Measurements from ENCODE around the gene DNAL1. TPM values are rescaled to one million over a fixed set of nuclear protein-coding genes. Genes with fewer than 3 reads are reported as not detected.

The DNAL1 gene
- total RNA-seq, 1 donor: 9.9 TPM

GRCh38 chr14:73742520-73743238, 97.9 kb downstream of the DNAL1 start:
- DNase-seq (ENCODE audit: low read depth): no peak
- no peak for TF ChIP-seq CTCF (IDR thresholded peaks at IDR 0.05; ENCODE audit: insufficient read depth, low read depth, low read length)
- no peak overlapping the region for H3K4me3 ChIP-seq (ENCODE audit: low read depth, low read length)

GRCh38 chr14:73743431-73743931, 98.7 kb downstream of the DNAL1 start:
- TF ChIP-seq CTCF (IDR thresholded peaks at IDR 0.05; ENCODE audit: insufficient read depth, low read depth, low read length): no peak
- H3K4me3 ChIP-seq (ENCODE audit: low read depth, low read length): no peak overlapping the region
- DNase-seq (ENCODE audit: low read depth): peak; percentile 40

- DNase-seq (ENCODE audit: low read depth): no peak
- no peak for TF ChIP-seq CTCF (IDR thresholded peaks at IDR 0.05; ENCODE audit: insufficient read depth, low read depth, low read length)
- H3K4me3 ChIP-seq (ENCODE audit: low read depth, low read length): no peak overlapping the region
Observed at GRCh38 chr14:73744175-73744867, 99.5 kb downstream of the DNAL1 start.

- DNase-seq (ENCODE audit: low read depth): no peak
- H3K4me3 ChIP-seq (ENCODE audit: low read depth, low read length): no peak overlapping the region
- no peak for TF ChIP-seq CTCF (IDR thresholded peaks at IDR 0.05; ENCODE audit: insufficient read depth, low read depth, low read length)
Observed at GRCh38 chr14:73744874-73745529, 100.2 kb downstream of the DNAL1 start.

- H3K4me3 ChIP-seq (ENCODE audit: low read depth, low read length): no peak overlapping the region
- no peak for DNase-seq (ENCODE audit: low read depth)
- no peak for TF ChIP-seq CTCF (IDR thresholded peaks at IDR 0.05; ENCODE audit: insufficient read depth, low read depth, low read length)
Observed at GRCh38 chr14:73745571-73746519, 101.1 kb downstream of the DNAL1 start.

Measured in fibroblast of villous mesenchyme (primary cell).